T-helper 2 cell treated with Interferon-gamma antibody and Interleukin-4, amounts not matched to agents 5 μg/mL and 100 μg/mL, for 36 hours (primary cell): ENCODE results near the gene NGEF.

ENCODE experiments used
- DNase-seq: peaks from one replicate; pipeline ENCODE4 v3.0.0; 2021; ENCODE audit warnings: low spot score
- H3K27ac Mint-ChIP-seq: one replicate; pipeline ENCODE4 v1.8.0; 2021; ENCODE audit warnings: mild to moderate bottlenecking, mixed read lengths
- H3K27me3 Mint-ChIP-seq: one replicate; pipeline ENCODE4 v1.8.0; 2021; ENCODE audit warnings: low read depth, mixed read lengths
- H3K36me3 Mint-ChIP-seq: one replicate; pipeline ENCODE4 v1.8.0; 2021; ENCODE audit warnings: low read depth, mixed read lengths
- H3K4me1 Mint-ChIP-seq: one replicate; pipeline ENCODE4 v1.8.0; 2021; ENCODE audit warnings: low read depth, mixed read lengths
- H3K4me3 Mint-ChIP-seq: one replicate; pipeline ENCODE4 v1.8.0; 2022; ENCODE audit warnings: mild to moderate bottlenecking, moderate library complexity, mixed read lengths
- H3K9me3 Mint-ChIP-seq: one replicate; pipeline ENCODE4 v1.8.0; 2021; ENCODE audit warnings: mixed read lengths

Gene NGEF

GRCh38 chr2:232982926-232983668 lies 30.0 kb downstream of the NGEF start:
- peaks cover 8% of the 10 kb centered on the region for H3K27me3 Mint-ChIP-seq
- no peaks in the 10 kb centered on the region for H3K36me3 Mint-ChIP-seq
- no peak overlapping the region for H3K27ac Mint-ChIP-seq
- H3K4me3 Mint-ChIP-seq, result no peak overlapping the region
- H3K9me3 Mint-ChIP-seq, result no peaks in the 10 kb centered on the region
- no peaks in the 10 kb centered on the region for H3K4me1 Mint-ChIP-seq
- DNase-seq, result no peak

GRCh38 chr2:232981767-232982360 lies 31.2 kb downstream of the NGEF start:
- H3K4me1 Mint-ChIP-seq, result no peaks in the 10 kb centered on the region
- H3K27me3 Mint-ChIP-seq, result peaks cover 6% of the 10 kb centered on the region
- H3K36me3 Mint-ChIP-seq, result no peaks in the 10 kb centered on the region
- DNase-seq, result no peak
- no peaks in the 10 kb centered on the region for H3K9me3 Mint-ChIP-seq
- H3K4me3 Mint-ChIP-seq, result no peak overlapping the region
- no peak overlapping the region for H3K27ac Mint-ChIP-seq

GRCh38 chr2:232981356-232981755 lies 31.7 kb downstream of the NGEF start:
- no peak overlapping the region for H3K27ac Mint-ChIP-seq
- H3K9me3 Mint-ChIP-seq, result no peaks in the 10 kb centered on the region
- no peak overlapping the region for H3K4me3 Mint-ChIP-seq
- no peaks in the 10 kb centered on the region for H3K4me1 Mint-ChIP-seq
- no peak for DNase-seq
- peaks cover 6% of the 10 kb centered on the region for H3K27me3 Mint-ChIP-seq
- no peaks in the 10 kb centered on the region for H3K36me3 Mint-ChIP-seq

- Mint-ChIP-seq H3K4me1 (no peaks in the 10 kb centered on the region), H3K9me3 (no peaks in the 10 kb centered on the region), H3K27me3 (peaks cover 2% of the 10 kb centered on the region), H3K27ac (no peak overlapping the region), H3K36me3 (no peaks in the 10 kb centered on the region), H3K4me3 (no peak overlapping the region)
- DNase-seq, result no peak
These were observed 32.4 kb downstream of the NGEF start for GRCh38 chr2:232980683-232981082.

- Mint-ChIP-seq H3K9me3 (no peaks in the 10 kb centered on the region), H3K4me1 (no peaks in the 10 kb centered on the region), H3K36me3 (no peaks in the 10 kb centered on the region), H3K27me3 (peaks cover 2% of the 10 kb centered on the region), H3K27ac (no peak overlapping the region), H3K4me3 (no peak overlapping the region)
- no peak for DNase-seq
These were observed 33.1 kb downstream of the NGEF start for GRCh38 chr2:232979871-232980461.

GRCh38 chr2:232977438-232977971 lies 35.6 kb downstream of the NGEF start:
- peaks cover 2% of the 10 kb centered on the region for H3K27me3 Mint-ChIP-seq
- no peak overlapping the region for H3K4me3 Mint-ChIP-seq
- no peaks in the 10 kb centered on the region for H3K4me1 Mint-ChIP-seq
- no peaks in the 10 kb centered on the region for H3K9me3 Mint-ChIP-seq
- H3K36me3 Mint-ChIP-seq, result no peaks in the 10 kb centered on the region
- no peak for DNase-seq
- H3K27ac Mint-ChIP-seq, result no peak overlapping the region

- no peak for DNase-seq
- H3K27ac Mint-ChIP-seq, result no peak overlapping the region
- peaks cover 2% of the 10 kb centered on the region for H3K27me3 Mint-ChIP-seq
- no peaks in the 10 kb centered on the region for H3K4me1 Mint-ChIP-seq
- no peak overlapping the region for H3K4me3 Mint-ChIP-seq
- H3K36me3 Mint-ChIP-seq, result no peaks in the 10 kb centered on the region
- no peaks in the 10 kb centered on the region for H3K9me3 Mint-ChIP-seq
These were observed 36.2 kb downstream of the NGEF start for GRCh38 chr2:232976666-232977437.

- Mint-ChIP-seq H3K36me3 (no peaks in the 10 kb centered on the region), H3K4me1 (no peaks in the 10 kb centered on the region), H3K9me3 (no peaks in the 10 kb centered on the region), H3K27ac (no peak overlapping the region), H3K27me3 (peaks cover 2% of the 10 kb centered on the region), H3K4me3 (no peak overlapping the region)
- DNase-seq, result no peak
These were observed 36.9 kb downstream of the NGEF start for GRCh38 chr2:232976176-232976575.

- no peak overlapping the region for H3K4me3 Mint-ChIP-seq
- H3K27me3 Mint-ChIP-seq, result peaks cover 2% of the 10 kb centered on the region
- no peaks in the 10 kb centered on the region for H3K36me3 Mint-ChIP-seq
- no peak overlapping the region for H3K27ac Mint-ChIP-seq
- no peak for DNase-seq
- no peaks in the 10 kb centered on the region for H3K4me1 Mint-ChIP-seq
- H3K9me3 Mint-ChIP-seq, result no peaks in the 10 kb centered on the region
These were observed 38.7 kb downstream of the NGEF start for GRCh38 chr2:232974396-232974795.

- Mint-ChIP-seq H3K9me3 (no peaks in the 10 kb centered on the region), H3K27ac (no peak overlapping the region), H3K27me3 (peaks cover 2% of the 10 kb centered on the region), H3K36me3 (no peaks in the 10 kb centered on the region), H3K4me3 (no peak overlapping the region), H3K4me1 (no peaks in the 10 kb centered on the region)
- no peak for DNase-seq
These were observed 39.3 kb downstream of the NGEF start for GRCh38 chr2:232973796-232974195.

- no peak for DNase-seq
- Mint-ChIP-seq H3K36me3 (no peaks in the 10 kb centered on the region), H3K9me3 (no peaks in the 10 kb centered on the region), H3K27me3 (peaks cover 2% of the 10 kb centered on the region), H3K4me3 (no peak overlapping the region), H3K27ac (no peak overlapping the region), H3K4me1 (no peaks in the 10 kb centered on the region)
These were observed 39.9 kb downstream of the NGEF start for GRCh38 chr2:232973011-232973735.

- Mint-ChIP-seq H3K27me3 (peaks cover 2% of the 10 kb centered on the region), H3K27ac (no peak overlapping the region), H3K9me3 (no peaks in the 10 kb centered on the region)
These were observed 41.3 kb downstream of the NGEF start for GRCh38 chr2:232971744-232972143.

GRCh38 chr2:232970051-232970450 lies 43.0 kb downstream of the NGEF start:
- Mint-ChIP-seq H3K36me3 (no peaks in the 10 kb centered on the region), H3K4me3 (no peak overlapping the region), H3K4me1 (no peaks in the 10 kb centered on the region), H3K27ac (no peak overlapping the region), H3K27me3 (peaks cover 4% of the 10 kb centered on the region), H3K9me3 (no peaks in the 10 kb centered on the region)
- DNase-seq, result no peak

More at GRCh38 chr2:232971744-232972143, 41.3 kb downstream of the NGEF start:
- no peaks in the 10 kb centered on the region for H3K4me1 Mint-ChIP-seq
- no peak for DNase-seq
- H3K36me3 Mint-ChIP-seq, result no peaks in the 10 kb centered on the region
- H3K4me3 Mint-ChIP-seq, result no peak overlapping the region
